IMR-90 (cell line): ENCODE data around the gene ZNF841. TPM values are rescaled to one million over a fixed set of nuclear protein-coding genes. Genes with fewer than 3 reads are reported as not detected.

Experiments
- ATAC-seq: fragments of 200-7000 bp; cut with Tn5 transposase; 2 replicates; pipeline ENCODE4 v1.9.1; 2020; ENCODE audit warnings: low read depth, mild to moderate bottlenecking, moderate library complexity
- BruUV-seq: library from RNA; stranded (reverse); fragments of 400-500 nt; replicated peaks from 2 replicates; lab custom pipeline; 2021; lab: Mats Ljungman, UMichigan
- CTCF ChIA-PET: fragments of 300-600 bp; formaldehyde crosslinking; extraction: SDS; loops from one replicate; lab custom pipeline; 2021; ENCODE audit warnings: antibody characterized with exemption; lab: Yijun Ruan, JAX
- POLR2A ChIA-PET: fragments of 300-600 bp; sonication (Branson Sonifier 250); formaldehyde crosslinking; loops from one replicate; lab custom pipeline; 2022; ENCODE audit warnings: antibody characterized with exemption; ENCODE audit not compliant: unreplicated experiment; lab: Charles Lee
- DNase-seq: peaks from one replicate; pipeline ENCODE4 v3.0.0; 2013
- H2AFZ ChIP-seq: replicated peaks from 2 replicates; pipeline ENCODE3; 2013; ENCODE audit warnings: low read length, mild to moderate bottlenecking; ENCODE audit not compliant: poor library complexity
- H2AK5ac ChIP-seq: 2 replicates; pipeline ENCODE4 v1.6.1; 2013; ENCODE audit warnings: low read depth, low read length, inconsistent platforms
- H2AK9ac ChIP-seq: replicated peaks from 2 replicates; pipeline ENCODE3; 2013; ENCODE audit warnings: mild to moderate bottlenecking, low read depth, low read length, moderate library complexity; ENCODE audit not compliant: poor library complexity
- H2BK120ac ChIP-seq: 2 replicates; pipeline ENCODE4 v1.6.1; 2013; ENCODE audit warnings: low read depth, low read length, inconsistent platforms
- H2BK15ac ChIP-seq: 3 replicates; pipeline ENCODE4 v1.6.1; 2013; ENCODE audit warnings: low read depth, low read length, inconsistent platforms
- H2BK20ac ChIP-seq: 2 replicates; pipeline ENCODE4 v1.6.1; 2013; ENCODE audit warnings: low read depth, mild to moderate bottlenecking, inconsistent platforms, low read length, moderate library complexity
- H2BK5ac ChIP-seq: 2 replicates; pipeline ENCODE4 v1.6.1; 2013; ENCODE audit warnings: mild to moderate bottlenecking, low read depth, low read length, inconsistent platforms; ENCODE audit not compliant: poor library complexity, severe bottlenecking
- H3K14ac ChIP-seq: replicated peaks from 2 replicates; pipeline ENCODE4 v1.6.1; 2013; ENCODE audit warnings: low read depth, low read length, inconsistent platforms
- H3K18ac ChIP-seq: 2 replicates; pipeline ENCODE4 v1.6.1; 2013; ENCODE audit warnings: low read depth, low read length, control low read depth
- H3K23ac ChIP-seq: 2 replicates; pipeline ENCODE4 v1.6.1; 2013; ENCODE audit warnings: low read depth, low read length, inconsistent platforms
- H3K27ac ChIP-seq: 2 replicates; pipeline ENCODE4 v1.5.1; 2013; ENCODE audit warnings: mild to moderate bottlenecking, control low read depth, low read length; ENCODE audit not compliant: insufficient read depth
- H3K27me3 ChIP-seq: 2 replicates; pipeline ENCODE4 v1.6.1; 2013; ENCODE audit warnings: low read length; ENCODE audit not compliant: control insufficient read depth, insufficient read depth
- H3K36me3 ChIP-seq: 2 replicates; pipeline ENCODE4 v1.6.1; 2013; ENCODE audit warnings: low read length, mixed read lengths; ENCODE audit not compliant: control insufficient read depth, insufficient read depth
- H3K4ac ChIP-seq: 2 replicates; pipeline ENCODE4 v1.6.1; 2013; ENCODE audit warnings: low read depth, low read length, inconsistent platforms
- H3K4me1 ChIP-seq: 2 replicates; pipeline ENCODE4 v1.6.1; 2013; ENCODE audit warnings: low read length, mixed read lengths; ENCODE audit not compliant: control insufficient read depth, insufficient read depth
- H3K4me2 ChIP-seq: 2 replicates; pipeline ENCODE4 v1.6.1; 2013; ENCODE audit warnings: low read depth, mild to moderate bottlenecking, control low read depth, low read length, moderate library complexity
- H3K4me3 ChIP-seq: 2 replicates; pipeline ENCODE4 v1.5.1; 2013; ENCODE audit warnings: low read depth, mild to moderate bottlenecking, control low read depth, low read length, moderate library complexity; ENCODE audit not compliant: insufficient read depth
- H3K56ac ChIP-seq: 2 replicates; pipeline ENCODE4 v1.6.1; 2013; ENCODE audit warnings: low read length, inconsistent platforms; ENCODE audit not compliant: insufficient read depth; ENCODE audit errors: extremely low read depth
- H3K79me1 ChIP-seq, 2 experiments: 2 replicates each; pipeline ENCODE4 v1.6.1; 2013; ENCODE audit warnings: low read length in 2 of 2, inconsistent platforms in 1 of 2, low read depth in 1 of 2
- H3K9ac ChIP-seq: 2 replicates; pipeline ENCODE4 v1.6.1; 2013; ENCODE audit warnings: low read depth, low read length, control low read depth
- H3K9me1 ChIP-seq: 2 replicates; pipeline ENCODE4 v1.6.1; 2013; ENCODE audit warnings: low read length, inconsistent platforms; ENCODE audit not compliant: insufficient read depth
- H3K9me3 ChIP-seq: 2 replicates; pipeline ENCODE4 v1.6.1; 2013; ENCODE audit warnings: low read length; ENCODE audit not compliant: control insufficient read depth, insufficient read depth
- H4K20me1 ChIP-seq: 2 replicates; pipeline ENCODE4 v1.6.1; 2013; ENCODE audit warnings: low read length, inconsistent platforms; ENCODE audit not compliant: insufficient read depth
- H4K5ac ChIP-seq: 2 replicates; pipeline ENCODE4 v1.6.1; 2013; ENCODE audit warnings: mild to moderate bottlenecking, low read depth, low read length, control low read depth
- H4K8ac ChIP-seq, 2 experiments: 2 replicates each; pipeline ENCODE4 v1.6.1; 2013; ENCODE audit warnings: low read depth in 2 of 2, low read length in 2 of 2, control low read depth in 1 of 2, inconsistent platforms in 1 of 2
- H4K91ac ChIP-seq: 2 replicates; pipeline ENCODE4 v1.6.1; 2013; ENCODE audit warnings: low read depth, low read length, inconsistent platforms; ENCODE audit not compliant: insufficient read depth
- BHLHE40 ChIP-seq: fragments of 150-350 bp; IDR thresholded peaks from 2 replicates; pipeline ENCODE4 v1.6.1; 2016; ENCODE audit warnings: mild to moderate bottlenecking, low read depth, low read length
- CEBPB ChIP-seq: IDR thresholded peaks from 2 replicates; pipeline ENCODE4 v1.6.1; 2012; ENCODE audit warnings: low read depth, low read length, improper control_type of control experiment
- CHD1 ChIP-seq: IDR thresholded peaks from 2 replicates; pipeline ENCODE4 v1.6.1; 2012; ENCODE audit warnings: low read depth, low read length, improper control_type of control experiment
- CTCF ChIP-seq: conservative IDR thresholded peaks from 2 replicates; pipeline ENCODE4 v1.5.1; 2012; ENCODE audit warnings: mild to moderate bottlenecking, low read depth, low read length, improper control_type of control experiment
- ELK1 ChIP-seq: fragments of 150-350 bp; IDR thresholded peaks from 2 replicates; pipeline ENCODE4 v1.6.1; 2016; ENCODE audit warnings: low read depth, mild to moderate bottlenecking, low read length, moderate library complexity, borderline replicate concordance
- MAFK ChIP-seq: IDR thresholded peaks from 2 replicates; pipeline ENCODE4 v1.6.1; 2012; ENCODE audit warnings: low read depth, low read length, improper control_type of control experiment
- MAZ ChIP-seq: IDR thresholded peaks from 2 replicates; pipeline ENCODE4 v1.6.1; 2012; ENCODE audit warnings: low read depth, mild to moderate bottlenecking, low read length, improper control_type of control experiment, moderate library complexity, borderline replicate concordance
- POLR2A ChIP-seq: IDR thresholded peaks from 2 replicates; pipeline ENCODE4 v1.6.1; 2012; ENCODE audit warnings: mild to moderate bottlenecking, low read depth, low read length
- RAD21 ChIP-seq: IDR thresholded peaks from 2 replicates; pipeline ENCODE4 v1.6.1; 2012; ENCODE audit warnings: low read length, improper control_type of control experiment
- RCOR1 ChIP-seq: IDR thresholded peaks from 2 replicates; pipeline ENCODE4 v1.6.1; 2012; ENCODE audit warnings: mild to moderate bottlenecking, low read length, improper control_type of control experiment; ENCODE audit not compliant: insufficient replicate concordance
- RFX5 ChIP-seq: IDR thresholded peaks from 2 replicates; pipeline ENCODE4 v1.8.0; 2012; ENCODE audit warnings: low read depth, mild to moderate bottlenecking, low read length, moderate library complexity
- SMC3 ChIP-seq: fragments of 150-350 bp; IDR thresholded peaks from 2 replicates; pipeline ENCODE4 v1.6.1; 2016; ENCODE audit warnings: low read depth, mild to moderate bottlenecking, antibody characterized with exemption, low read length, moderate library complexity
- USF2 ChIP-seq: fragments of 150-350 bp; IDR thresholded peaks from 2 replicates; pipeline ENCODE4 v1.6.1; 2017; ENCODE audit warnings: mild to moderate bottlenecking, antibody characterized with exemption, low read length, low read depth
- WGBS, 2 experiments: methylation state at CpG; one replicate each; pipeline versions ENCODE4 v1.1.5 to v1.1.7; 2013; ENCODE audit warnings: missing lambda C conversion rate in 2 of 2; ENCODE audit not compliant: insufficient read length in 1 of 2; ENCODE audit errors: extremely low coverage in 2 of 2; 5-methylcytosine and 5-hydroxymethylcytosine counted together
- dilution Hi-C: fragments of 300-500 bp; cut with HindIII; formaldehyde crosslinking; loops from one replicate; pipeline ENCODE4 v1.14.3; 2018; ENCODE audit warnings: low sequenced_read_pairs; ENCODE audit not compliant: unreplicated experiment
- in situ Hi-C: fragments of 300-500 bp; cut with MboI; formaldehyde crosslinking; loops from 3 replicates; pipeline ENCODE4 v1.14.3; 2019; ENCODE audit warnings: low sequenced_read_pairs, inconsistent platforms, mixed read lengths
- intact Hi-C: fragments of 100-400 bp; cut with micrococcal nuclease; formaldehyde crosslinking; loops from 2 replicates; pipeline ENCODE4 v1.10.0; 2022
- polyA plus RNA-seq, 3 experiments: library from polyadenylated mRNA; depleted of rRNA; stranded (reverse); fragments of >200 nt; gene quantifications; 2 replicates each; pipeline ENCODE4 v1.2.3, GENCODE V29; 2012; ENCODE audit warnings: low replicate concordance in 1 of 3
- total RNA-seq: library from RNA; depleted of rRNA; stranded (reverse); fragments of >200 nt; gene quantifications from 2 replicates; pipeline ENCODE4 v1.2.3, GENCODE V29; 2012

The ZNF841 gene
- total and polyA plus RNA-seq, 2 of the 4 experiments (the other 2 are of a cell fraction) = 8.5 to 28.9 TPM

GRCh38 chr19:52120286-52120685 lies 24.7 kb upstream of the ZNF841 start:
- DNase-seq (no peak), ATAC-seq (no peak)
- H4K5ac ChIP-seq = no peak overlapping the region
- intact Hi-C loops = no loop called here
- no peak overlapping the region for H2AFZ ChIP-seq
- no peak overlapping the region for H2AK9ac ChIP-seq
- H4K91ac ChIP-seq = no peak overlapping the region
- no peak for TF ChIP-seq CEBPB
- TF ChIP-seq CTCF = no peak
- TF ChIP-seq RCOR1 = no peak
- TF ChIP-seq POLR2A = no peak
- no peak for TF ChIP-seq MAFK
- TF ChIP-seq RAD21 = no peak
- TF ChIP-seq RFX5 = no peak
- no peak for TF ChIP-seq CHD1
- TF ChIP-seq SMC3 = no peak
- TF ChIP-seq BHLHE40 = no peak
- TF ChIP-seq ELK1 = no peak
- TF ChIP-seq MAZ = no peak
- no peak for TF ChIP-seq USF2
- H3K4me1 ChIP-seq = no peaks in the 10 kb centered on the region
- no peak overlapping the region for H3K18ac ChIP-seq
- ChIA-PET POLR2A (no interaction called here), CTCF (no interaction called here)
- H3K4me2 ChIP-seq = no peak overlapping the region
- no peak overlapping the region for H2AK5ac ChIP-seq
- H2BK15ac ChIP-seq = no peak overlapping the region
- H3K36me3 ChIP-seq = peaks cover 58% of the 10 kb centered on the region
- no peaks in the 10 kb centered on the region for H4K20me1 ChIP-seq
- BruUV-seq = no TSS peak
- H3K4me3 ChIP-seq = no peak overlapping the region
- no peak overlapping the region for H3K27ac ChIP-seq
- no peak overlapping the region for H2BK20ac ChIP-seq
- no peak overlapping the region for H3K9ac ChIP-seq
- H3K27me3 ChIP-seq = no peaks in the 10 kb centered on the region
- H2BK120ac ChIP-seq = no peak overlapping the region
- H3K79me1 ChIP-seq = peaks cover 0 to 7% of the 10 kb centered on the region in 2 experiments; a peak in 2 of 4 replicates
- no peak overlapping the region for H3K23ac ChIP-seq
- H3K9me3 ChIP-seq = peaks cover 73% of the 10 kb centered on the region
- WGBS, 2 experiments = no CpG with 5 or more reads among the region's 3 CpGs
- H3K9me1 ChIP-seq = no peaks in the 10 kb centered on the region
- dilution Hi-C loops = no loop called here
- no peak overlapping the region for H3K4ac ChIP-seq
- H3K14ac ChIP-seq = no peak overlapping the region
- H3K56ac ChIP-seq = no peak overlapping the region
- H2BK5ac ChIP-seq = no peak overlapping the region
- H4K8ac ChIP-seq = no peak overlapping the region
- in situ Hi-C loops = no loop called here
